IPS-15b (cell line): ENCODE measurements around the gene MOB3C.

Source experiments
- H3K27me3 ChIP-seq: one replicate; pipeline ENCODE4 v1.6.1; 2013; ENCODE audit warnings: low read length; ENCODE audit not compliant: control insufficient read depth, insufficient read depth
- H3K36me3 ChIP-seq: one replicate; pipeline ENCODE4 v1.6.1; 2013; ENCODE audit warnings: low read length; ENCODE audit not compliant: control insufficient read depth, insufficient read depth
- H3K4me1 ChIP-seq: one replicate; pipeline ENCODE4 v1.6.1; 2013; ENCODE audit warnings: mild to moderate bottlenecking, low read length; ENCODE audit not compliant: control insufficient read depth, insufficient read depth
- H3K4me3 ChIP-seq: one replicate; pipeline ENCODE4 v1.5.1; 2013; ENCODE audit warnings: low read depth, low read length
- H3K9ac ChIP-seq: one replicate; pipeline ENCODE4 v1.6.1; 2013; ENCODE audit warnings: low read depth, mild to moderate bottlenecking, low read length
- H3K9me3 ChIP-seq: one replicate; pipeline ENCODE4 v1.6.1; 2013; ENCODE audit warnings: mild to moderate bottlenecking, low read length; ENCODE audit not compliant: control insufficient read depth, insufficient read depth

The MOB3C gene

DNA sequence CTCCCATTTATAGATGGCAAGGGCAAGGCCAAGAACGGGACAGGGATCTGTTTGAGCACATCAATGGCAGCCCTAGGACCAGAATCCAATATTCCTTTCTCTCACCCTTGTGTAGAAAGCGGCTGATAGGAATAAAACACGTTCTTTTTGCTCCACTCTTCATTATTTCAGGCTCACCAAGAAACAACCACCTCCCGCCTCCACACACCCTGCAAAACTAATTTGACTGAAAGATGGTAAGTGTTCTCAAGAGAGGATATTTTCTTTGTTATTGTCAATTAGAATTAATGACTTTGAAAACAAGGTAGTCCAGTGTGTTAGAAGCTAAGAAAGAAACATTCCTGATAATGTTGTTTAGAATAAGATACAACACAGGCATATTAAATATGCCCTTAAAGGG lies 53.3 kb downstream of the MOB3C start:
- peaks cover 2% of the 10 kb centered on the region for H3K36me3 ChIP-seq
- no peaks in the 10 kb centered on the region for H3K27me3 ChIP-seq
- H3K9ac ChIP-seq = no peak overlapping the region
- H3K9me3 ChIP-seq = no peaks in the 10 kb centered on the region
- H3K4me1 ChIP-seq = no peaks in the 10 kb centered on the region
- H3K4me3 ChIP-seq = no peak overlapping the region

DNA sequence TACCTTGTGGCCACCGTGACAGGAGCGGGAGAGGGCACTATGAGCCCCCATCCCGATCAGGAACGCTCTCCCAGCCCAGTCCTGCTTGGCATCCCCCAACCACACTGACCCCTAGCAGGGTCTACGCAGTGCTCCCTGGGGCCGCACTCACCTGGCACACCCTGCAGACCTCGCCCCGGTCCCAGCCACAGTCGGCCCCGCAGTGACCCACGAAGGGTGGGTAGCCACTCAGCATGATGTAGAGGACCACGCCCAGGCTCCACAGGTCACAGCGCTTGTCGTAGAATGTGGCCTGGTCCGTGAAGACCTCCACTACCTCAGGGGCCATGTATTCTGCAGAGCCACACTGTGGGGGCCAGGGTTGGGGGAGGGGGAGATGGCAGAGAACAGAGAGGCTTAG lies 54.1 kb downstream of the MOB3C start:
- no peaks in the 10 kb centered on the region for H3K9me3 ChIP-seq
- peaks cover 3% of the 10 kb centered on the region for H3K4me1 ChIP-seq
- H3K9ac ChIP-seq = no peak overlapping the region
- no peaks in the 10 kb centered on the region for H3K27me3 ChIP-seq
- H3K36me3 ChIP-seq = peaks cover 2% of the 10 kb centered on the region
- no peak overlapping the region for H3K4me3 ChIP-seq

DNA sequence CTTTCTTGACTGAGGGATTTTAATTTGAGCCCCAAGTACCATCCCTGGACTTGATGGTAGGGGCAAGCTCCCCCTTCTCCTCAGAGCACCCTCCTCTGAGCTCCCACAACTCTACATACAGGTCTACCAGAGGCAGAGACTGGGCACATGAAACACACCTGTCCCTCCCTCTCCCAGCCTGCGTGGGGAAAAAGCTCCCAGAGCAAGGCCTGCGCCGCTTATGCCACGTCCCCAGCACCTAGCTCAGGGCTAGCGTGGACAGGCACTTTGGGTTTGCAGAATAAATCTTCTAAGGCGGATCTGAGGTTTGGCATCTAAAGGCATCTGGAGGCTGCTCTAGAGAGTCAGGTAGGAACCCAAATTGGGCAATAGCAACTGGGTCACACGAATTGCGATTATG lies 57.6 kb downstream of the MOB3C start:
- H3K36me3 ChIP-seq = no peaks in the 10 kb centered on the region
- no peak overlapping the region for H3K9ac ChIP-seq
- H3K4me1 ChIP-seq = peaks cover 3% of the 10 kb centered on the region

DNA sequence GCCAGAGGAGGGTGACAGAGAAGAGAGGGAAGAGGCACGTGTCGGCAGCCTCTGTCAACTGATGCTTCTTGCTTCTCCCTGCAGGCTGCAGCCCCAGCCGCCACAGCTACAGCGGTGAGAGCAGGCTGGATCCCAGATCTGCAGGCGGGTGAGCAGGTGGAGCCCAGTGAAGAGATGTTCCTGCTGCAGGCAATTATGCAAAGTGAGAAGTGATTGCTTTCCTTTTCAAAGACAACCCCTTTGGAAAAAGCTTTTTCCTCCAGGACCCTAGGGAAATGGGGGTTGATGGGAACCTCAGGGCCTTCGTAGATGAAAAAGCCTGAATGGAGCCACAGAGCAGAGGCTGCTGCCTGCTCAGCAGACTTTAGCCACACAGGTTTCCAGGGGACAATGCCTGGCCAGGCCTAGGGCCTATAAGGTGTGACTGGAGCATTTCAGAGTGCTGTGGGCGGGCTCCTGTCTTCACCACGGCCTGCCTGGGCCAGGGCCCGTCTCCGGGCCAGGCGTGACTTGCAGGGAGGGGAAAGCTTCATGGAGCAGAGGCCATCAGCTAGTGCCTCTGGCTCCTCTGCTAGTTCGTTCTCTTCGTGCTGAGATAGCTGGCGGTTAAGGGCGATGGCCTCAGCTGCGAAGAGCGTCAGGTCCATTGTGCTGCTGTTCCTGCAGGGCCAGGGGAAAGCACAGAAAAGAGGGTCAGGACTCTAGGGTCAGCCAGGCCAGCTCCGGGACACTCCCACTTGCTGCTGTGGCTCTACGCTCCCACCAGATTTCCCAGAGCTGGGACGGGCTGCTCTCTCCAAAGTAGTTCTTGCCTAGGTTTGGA lies 58.3 kb downstream of the MOB3C start:
- Histone ChIP-seq H3K9ac (no peak overlapping the region), H3K27me3 (no peaks in the 10 kb centered on the region), H3K36me3 (no peaks in the 10 kb centered on the region)

More for the DNA sequence above, 57.6 kb downstream of the MOB3C start:
- Histone ChIP-seq H3K9me3 (no peaks in the 10 kb centered on the region), H3K27me3 (no peaks in the 10 kb centered on the region), H3K4me3 (no peak overlapping the region)

More for the DNA sequence above, 58.3 kb downstream of the MOB3C start:
- H3K4me1 ChIP-seq = peaks cover 3% of the 10 kb centered on the region
- H3K4me3 ChIP-seq = no peak overlapping the region
- H3K9me3 ChIP-seq = no peaks in the 10 kb centered on the region
